C4-2B (cell line): ENCODE data around the gene TSSK2.

ENCODE experiments used
- H3K27ac ChIP-seq: fragments of 450-650 bp; 2 replicates; pipeline ENCODE4 v1.5.1; 2017
- CTCF ChIP-seq: fragments of 450-650 bp; conservative IDR thresholded peaks from 2 replicates; pipeline ENCODE4 v1.5.1; 2017; ENCODE audit warnings: mild to moderate bottlenecking
- ZFX ChIP-seq: fragments of 450-650 bp; IDR thresholded peaks from 2 replicates; pipeline ENCODE4 v1.6.1; 2017

Gene TSSK2

DNA sequence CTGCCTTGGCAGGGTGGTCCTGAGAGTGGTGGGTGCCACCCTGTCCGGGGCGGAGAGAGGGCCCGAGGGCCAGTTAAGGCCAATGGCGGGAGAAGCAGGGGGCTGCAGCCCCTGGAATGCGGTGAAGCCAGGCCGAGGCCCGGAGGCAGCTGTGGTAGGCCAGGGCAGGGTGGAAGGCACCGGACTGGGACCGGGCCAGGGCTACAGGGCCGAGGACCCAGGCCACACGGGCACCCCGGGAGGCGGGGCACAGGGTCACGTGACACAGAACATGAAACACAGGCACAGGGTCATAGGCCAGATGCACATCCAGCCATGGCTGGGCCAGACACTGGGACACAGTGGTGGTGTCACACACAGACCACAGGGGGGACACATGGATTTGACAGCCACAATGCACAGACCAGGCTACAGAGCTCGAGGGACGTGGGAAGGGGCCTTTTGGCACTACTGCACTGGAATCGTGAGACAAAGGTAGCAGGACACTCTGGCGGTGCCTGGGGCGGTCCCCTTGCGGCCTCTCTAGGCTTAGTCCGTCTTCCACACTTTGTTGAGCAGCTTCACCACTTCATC lies 44.6 kb downstream of the TSSK2 start:
- no peak overlapping the region; the same call in 1 of the 2 replicates for H3K27ac ChIP-seq
- TF ChIP-seq ZFX (no peak), CTCF (no peak)

DNA sequence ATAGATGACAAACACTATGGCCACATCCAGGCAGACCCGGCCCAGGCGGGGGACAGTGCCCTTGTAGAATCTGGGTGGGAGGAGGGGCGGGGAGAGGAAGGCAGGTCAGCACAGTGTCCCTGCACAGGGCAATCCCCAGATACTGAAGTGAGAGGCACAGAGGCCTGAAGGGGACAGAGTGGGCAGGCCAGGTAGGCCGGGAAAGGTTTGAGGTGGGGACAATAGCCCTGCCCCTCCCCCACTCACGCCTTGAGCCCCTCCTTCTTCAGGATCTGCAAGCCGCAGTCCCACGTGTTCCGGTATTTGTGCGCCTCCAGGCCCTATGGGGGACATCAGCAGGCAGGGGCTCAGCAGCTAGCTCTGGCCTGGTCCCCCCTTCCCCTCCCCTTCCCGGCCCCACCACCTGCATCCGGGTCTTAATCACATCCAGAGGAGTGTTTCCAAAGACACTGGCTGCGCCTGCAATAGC lies 45.1 kb downstream of the TSSK2 start:
- TF ChIP-seq ZFX (no peak), CTCF (no peak)
- peak overlapping the region; percentile 91; the same call in 1 of the 2 replicates for H3K27ac ChIP-seq

- H3K27ac ChIP-seq: peak overlapping the region; percentile 91
- TF ChIP-seq CTCF (no peak), ZFX (no peak)
Observed at GRCh38 chr22:19176732-19177131, 45.6 kb downstream of the TSSK2 start.

GRCh38 chr22:19177164-19178064 lies 46.3 kb downstream of the TSSK2 start:
- TF ChIP-seq ZFX: no peak
- TF ChIP-seq CTCF: no peak
- H3K27ac ChIP-seq: peak overlapping the region; percentile 91

GRCh38 chr22:19178065-19178656 lies 47.1 kb downstream of the TSSK2 start:
- H3K27ac ChIP-seq: peak overlapping the region; percentile 91
- TF ChIP-seq CTCF (no peak), ZFX (peak; percentile 79)

GRCh38 chr22:19178657-19179496 lies 47.8 kb downstream of the TSSK2 start, which contains the start of gene SLC25A1:
Gene SLC25A1, minus strand, starts transcription at chr22:19178736. Its CDS starts 63 bp downstream, at chr22:19178673.
- TF ChIP-seq ZFX (no peak), CTCF (no peak)
- H3K27ac ChIP-seq: peak within 1 kb of the TSS; percentile 91
